ENCODE results near the gene MCM8.

Gene MCM8

GRCh38 chr20:6040958-6041807 is 90.7 kb downstream of the MCM8 start:
- no peak for DNase-seq

GRCh38 chr20:6041808-6042265 is 91.4 kb downstream of the MCM8 start:
- DNase-seq, result no peak

- DNase-seq, result no peak
Measured at GRCh38 chr20:6044115-6044514, 93.7 kb downstream of the MCM8 start.

- DNase-seq, result no peak
Measured at GRCh38 chr20:6045566-6045965, 95.1 kb downstream of the MCM8 start.

- DNase-seq, result no peak
Measured at GRCh38 chr20:6046432-6046831, 96.0 kb downstream of the MCM8 start.

GRCh38 chr20:6048391-6048790 is 97.9 kb downstream of the MCM8 start:
- no peak for DNase-seq

All from hypothalamus (tissue), 51 donors.